Measurements from ENCODE around the gene RARRES1. TPM values are rescaled to one million over a fixed set of nuclear protein-coding genes. Genes with fewer than 3 reads are reported as not detected.

The RARRES1 gene
- total RNA-seq, 1 experiment from 2014 or later: 0.81 TPM

GRCh38 chr3:158780766-158781165 lies 48.5 kb upstream of the RARRES1 start:
- Histone ChIP-seq H2AFZ (ENCODE audit: low read length) (no peak overlapping the region), H2BK20ac (ENCODE audit: low read depth, low read length, poor library complexity, severe bottlenecking) (no peak overlapping the region), H3K4me1 (ENCODE audit: insufficient read depth, low read length) (no peaks in the 10 kb centered on the region), H2BK5ac (ENCODE audit: insufficient read length, low read length) (no peak overlapping the region), H3K4ac (ENCODE audit: low read depth, low read length) (no peak overlapping the region), H3K9me3 (ENCODE audit: control insufficient read depth, low read depth, low read length) (no peaks in the 10 kb centered on the region), H3K27ac (ENCODE audit: insufficient read length, low read depth, low read length) (no peak overlapping the region), H3K79me2 (ENCODE audit: insufficient read depth, low read length) (no peaks in the 10 kb centered on the region), H4K8ac (replicated peaks; ENCODE audit: insufficient read length, low read depth, low read length) (no peak overlapping the region), H3K4me2 (ENCODE audit: insufficient read depth, insufficient read length, low read length) (no peak overlapping the region), H3K27me3 (ENCODE audit: insufficient read depth, low read length) (no peaks in the 10 kb centered on the region), H3K56ac (ENCODE audit: insufficient read length, low read depth, low read length) (no peak overlapping the region), H2BK120ac (ENCODE audit: low read depth, low read length, poor library complexity, severe bottlenecking) (no peak overlapping the region), H4K5ac (ENCODE audit: insufficient read length, low read depth, low read length) (no peak overlapping the region), H3K79me1 (ENCODE audit: insufficient read depth, low read depth, low read length, poor library complexity, severe bottlenecking) (no peaks in the 10 kb centered on the region), H3K23ac (ENCODE audit: insufficient read length, low read depth, low read length) (no peak overlapping the region), H3K14ac (ENCODE audit: insufficient read depth, low read length) (no peak overlapping the region), H3K18ac (ENCODE audit: insufficient read length, low read depth, low read length) (no peak overlapping the region), H4K91ac (ENCODE audit: insufficient read length, low read depth, low read length) (no peak overlapping the region), H4K20me1 (ENCODE audit: control insufficient read depth, insufficient read depth, insufficient read length) (no peaks in the 10 kb centered on the region), H3K9ac (ENCODE audit: extremely low read depth, insufficient read length, low read length) (no peak overlapping the region), H2BK12ac (ENCODE audit: insufficient read length, low read depth, low read length) (no peak overlapping the region), H2AK5ac (ENCODE audit: insufficient read length, low read length) (no peak overlapping the region), H3K23me2 (ENCODE audit: insufficient read length, low read depth, low read length, poor library complexity, severe bottlenecking) (no peaks in the 10 kb centered on the region), H2BK15ac (ENCODE audit: low read depth, low read length) (no peak overlapping the region), H3T11ph (ENCODE audit: low read length) (no peak overlapping the region)
- Mint-ChIP-seq H3K4me1 (no peaks in the 10 kb centered on the region), H3K27me3 (ENCODE audit: low read depth) (no peaks in the 10 kb centered on the region; the same call in 1 of the 2 replicates), H3K36me3 (ENCODE audit: insufficient read depth in 1 of 3, low read depth in 3 of 3) (no peaks in the 10 kb centered on the region), H3K4me3 (no peak overlapping the region), H3K27ac (no peak overlapping the region), H3K9me3 (no peaks in the 10 kb centered on the region)
- DNase-seq: no peak
- WGBS (ENCODE audit: extremely low coverage, insufficient read length, low lambda C conversion rate): no CpG with 5 or more reads among the region's 1 CpG
- no peak for TF ChIP-seq CTCF (conservative IDR thresholded peaks at IDR 0.05)

Measured in H9 (cell line).